Endothelial cell of umbilical vein (primary cell): ENCODE data around the gene NAXD. TPM values are rescaled to one million over a fixed set of nuclear protein-coding genes. Genes with fewer than 3 reads are reported as not detected.
A peak's percentile ranks its signal among the peaks of the same experiment; 100 is the strongest.

Experiments
- BruUV-seq: library from RNA; stranded (reverse); fragments of 400-500 nt; replicated peaks from 2 replicates; lab custom pipeline; 2021; lab: Mats Ljungman, UMichigan
- CTCF ChIA-PET: fragments of 300-600, 350-600 bp; sonication (Branson Sonifier 250); formaldehyde crosslinking; loops from one replicate; lab custom pipeline; 2021; ENCODE audit warnings: antibody characterized with exemption, inconsistent platforms; lab: Charles Lee
- POLR2A ChIA-PET: fragments of 300-600, 350-600 bp; sonication (Branson Sonifier 250); formaldehyde crosslinking; loops from one replicate; lab custom pipeline; 2021; ENCODE audit warnings: antibody characterized with exemption, inconsistent platforms; lab: Charles Lee
- DNase-seq: peaks from one replicate; pipeline ENCODE4 v3.0.0-alpha.2; 2011; ENCODE audit warnings: low read depth, low spot score
- FAIRE-seq: peaks from 2 replicates; lab custom pipeline; 2011; peaks lifted over from hg19 to GRCh38; lab: Jason Lieb, UNC
- H2AFZ ChIP-seq: 2 replicates; pipeline ENCODE4 v1.6.0; 2012; ENCODE audit warnings: low read depth, low read length, control low read depth, inconsistent platforms
- H3K27ac ChIP-seq: 2 replicates; pipeline ENCODE4 v1.5.1; 2011; ENCODE audit warnings: low read depth, mild to moderate bottlenecking, control low read depth, low read length, moderate library complexity; ENCODE audit not compliant: insufficient read depth
- H3K27me3 ChIP-seq, 2 experiments: 2 replicates each; pipeline versions ENCODE4 v1.6.0 to v1.6.1; 2011; ENCODE audit warnings: low read length in 2 of 2, mixed read lengths in 1 of 2; ENCODE audit not compliant: control insufficient read depth in 2 of 2, insufficient read depth in 2 of 2
- H3K36me3 ChIP-seq, 2 experiments: 2 replicates in 1 of 2; 3 replicates in 1 of 2; pipeline ENCODE4 v1.5.1; 2011; ENCODE audit warnings: low read length in 2 of 2, mild to moderate bottlenecking in 1 of 2, moderate library complexity in 1 of 2; ENCODE audit not compliant: control insufficient read depth in 2 of 2, insufficient read depth in 2 of 2; ENCODE audit errors: extremely low read depth in 1 of 2
- H3K4me1 ChIP-seq: 3 replicates; pipeline ENCODE4 v1.5.1; 2011; ENCODE audit warnings: mild to moderate bottlenecking, low read length; ENCODE audit not compliant: control insufficient read depth, insufficient read depth; ENCODE audit errors: extremely low read depth
- H3K4me2 ChIP-seq: 2 replicates; pipeline ENCODE4 v1.6.1; 2011; ENCODE audit warnings: low read length, control low read depth, mixed read lengths; ENCODE audit not compliant: insufficient read depth
- H3K4me3 ChIP-seq, 3 experiments: fragments of 200-600 bp in 1 of 3; sonication (generic), shearing (Covaris generic) in 1 of 3; replicated peaks in 1 of 3; 2 replicates each; pipeline ENCODE4 v1.5.1; 2011 to 2016; ENCODE audit warnings: control low read depth in 3 of 3, low read length in 3 of 3, mild to moderate bottlenecking in 2 of 3, inconsistent platforms in 1 of 3, low read depth in 1 of 3, moderate library complexity in 1 of 3; ENCODE audit not compliant: insufficient read depth in 1 of 3
- H3K79me2 ChIP-seq: 2 replicates; pipeline ENCODE4 v1.6.0; 2012; ENCODE audit warnings: low read length, inconsistent platforms; ENCODE audit not compliant: control insufficient read depth, insufficient read depth
- H3K9ac ChIP-seq: replicated peaks from 2 replicates; pipeline ENCODE3; 2011; ENCODE audit warnings: low read length, control low read depth; ENCODE audit not compliant: insufficient read depth; ENCODE audit errors: extremely low read depth
- H3K9me1 ChIP-seq: replicated peaks from 3 replicates; pipeline ENCODE4 v1.6.0; 2011; ENCODE audit warnings: mild to moderate bottlenecking, low read length; ENCODE audit not compliant: control insufficient read depth, insufficient read depth; ENCODE audit errors: extremely low read depth
- H3K9me3 ChIP-seq: replicated peaks from 2 replicates; pipeline ENCODE4 v1.5.1; 2012; ENCODE audit warnings: low read length, inconsistent platforms; ENCODE audit not compliant: control insufficient read depth, insufficient read depth
- H4K20me1 ChIP-seq: replicated peaks from 2 replicates; pipeline ENCODE3; 2011; ENCODE audit warnings: mild to moderate bottlenecking, low read length; ENCODE audit not compliant: control insufficient read depth, insufficient read depth; ENCODE audit errors: extremely low read depth
- EZH2 ChIP-seq: IDR thresholded peaks from 2 replicates; pipeline ENCODE4 v1.6.1; 2012; ENCODE audit warnings: borderline replicate concordance, low read depth, mild to moderate bottlenecking, moderate library complexity, low read length, inconsistent platforms; ENCODE audit not compliant: severe bottlenecking
- JUN ChIP-seq: IDR thresholded peaks from 2 replicates; pipeline ENCODE4 v1.6.1; 2011; ENCODE audit warnings: borderline replicate concordance, low read depth; ENCODE audit not compliant: insufficient read length, insufficient read depth
- POLR2A ChIP-seq: IDR thresholded peaks from 2 replicates; pipeline ENCODE4 v1.6.1; 2012; ENCODE audit warnings: low read depth, mild to moderate bottlenecking, control low read depth, low read length
- POLR2AphosphoS5 ChIP-seq: IDR thresholded peaks from 2 replicates; pipeline ENCODE4 v1.6.1; 2012; ENCODE audit warnings: low read depth, mild to moderate bottlenecking, control low read depth, low read length, moderate library complexity; ENCODE audit not compliant: insufficient read depth
- dilution Hi-C: fragments of 300-500 bp; cut with MboI; formaldehyde crosslinking; loops from one replicate; pipeline ENCODE4 v1.15.0; 2019; ENCODE audit warnings: low sequenced_read_pairs; ENCODE audit not compliant: extremely low pct_ligation_motif_present
- intact Hi-C: fragments of 100-400 bp; cut with micrococcal nuclease; formaldehyde crosslinking; loops from one replicate; pipeline ENCODE4 v1.10.0; 2022
- polyA plus RNA-seq, 4 experiments: library from polyadenylated mRNA; depleted of rRNA in 3 of 4; stranded (reverse) in 3 of 4; unstranded in 1 of 4; fragments of >200 nt; gene quantifications; 2 replicates each; pipeline versions ENCODE4 v1.2.1 to v1.2.3, GENCODE V29; 2011 to 2012; ENCODE audit warnings: missing spikeins in 1 of 4
- total RNA-seq: library from RNA; stranded (reverse); gene quantifications from 2 replicates; pipeline ENCODE4 v1.2.3, GENCODE V29; 2021

Gene NAXD
- total and polyA plus RNA-seq, 2 donors (not counting 3 experiments of a cell fraction or from before 2014, with no cell fraction given) = 19.9 to 42.9 TPM

DNA sequence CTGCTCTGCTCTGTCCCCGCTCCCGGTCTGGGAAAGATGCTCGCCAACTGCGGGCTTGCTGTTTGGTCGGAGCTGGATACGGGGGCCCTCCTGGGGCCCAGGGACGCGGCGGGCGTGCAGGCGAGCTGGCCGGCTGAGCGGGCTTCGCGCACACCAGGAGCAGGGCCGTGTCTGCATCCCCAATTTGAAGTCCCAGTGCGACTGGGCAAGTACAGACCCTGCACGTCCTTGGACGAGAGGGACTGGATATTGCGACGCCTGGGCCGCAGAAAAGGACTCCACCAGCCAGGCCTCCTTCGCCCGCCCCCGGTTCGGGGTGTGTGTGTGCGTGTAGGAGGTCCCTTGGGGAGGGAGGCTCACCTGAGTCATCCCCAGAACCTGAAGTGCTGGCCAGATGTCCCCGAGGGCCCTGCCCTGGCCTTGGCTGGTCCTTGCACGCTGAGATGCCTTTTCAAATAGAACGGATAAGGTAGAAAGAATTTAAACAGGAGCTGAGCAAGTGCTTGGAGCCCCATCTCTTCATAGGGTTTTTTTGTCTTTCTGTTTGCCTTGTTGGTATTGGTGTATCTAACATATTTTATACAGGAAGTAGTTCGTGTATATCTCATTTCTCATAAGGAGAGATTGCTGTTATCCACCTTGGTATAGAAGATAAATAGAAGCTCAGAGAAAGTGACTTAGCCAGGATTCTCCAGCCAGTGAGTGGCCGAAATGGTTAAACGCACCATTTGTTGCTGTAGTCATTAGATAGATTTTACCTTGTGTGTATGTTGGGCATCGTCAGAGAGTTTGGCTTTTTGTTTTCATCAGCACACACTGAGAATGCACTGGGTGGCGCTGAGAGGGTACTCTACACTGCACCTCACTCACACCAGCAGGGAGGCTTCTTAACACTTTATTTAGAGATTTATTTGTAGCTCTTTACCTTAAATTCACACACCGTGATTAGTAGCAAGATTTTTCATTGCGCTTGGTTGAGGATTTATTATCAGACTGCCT is 1.1 kb downstream of the NAXD start:
- H3K36me3 ChIP-seq = no peaks in the 10 kb centered on the region
- peaks cover 20% of the 10 kb centered on the region for H3K4me1 ChIP-seq
- no peaks in the 10 kb centered on the region for H3K27me3 ChIP-seq
- peak overlapping the region; percentile 12 to 72 (median 58) for H3K4me3 ChIP-seq
- peak overlapping the region; percentile 95 for H3K4me2 ChIP-seq
- no peaks in the 10 kb centered on the region for H4K20me1 ChIP-seq
- no peaks in the 10 kb centered on the region for H3K9me1 ChIP-seq
- peaks cover 56% of the 10 kb centered on the region for H3K79me2 ChIP-seq
- BruUV-seq = TSS peak; percentile 31
- DNase-seq = peak; percentile 38
- H3K9ac ChIP-seq = peak overlapping the region; percentile 67
- H3K27ac ChIP-seq = peak overlapping the region; percentile 66
- no peaks in the 10 kb centered on the region for H3K9me3 ChIP-seq
- TF ChIP-seq POLR2A (no peak), POLR2AphosphoS5 (no peak), JUN (no peak), EZH2 (no peak)
- POLR2A ChIA-PET = interaction anchor here (1.4 to 1.9 kb wide), 2 partner anchors 96 to 99 kb away, joined by 3 to 10 read pairs; no protein-coding TSS in a partner anchor
- peak overlapping the region; percentile 77 for H2AFZ ChIP-seq
- dilution Hi-C loops (no loop called here), intact Hi-C loops (no loop called here)
- peak; percentile 70 for FAIRE-seq
- CTCF ChIA-PET = interaction anchor here (0.6 to 2.4 kb wide), 12 partner anchors 15 to 1828 kb away, joined by 3 to 9 read pairs (median 3); no protein-coding TSS in a partner anchor
